ENCODE data around the gene LPAR6.

Gene LPAR6

GRCh38 chr13:48415516-48415915 lies 2.6 kb upstream of the LPAR6 start:
- no peak for DNase-seq (ENCODE audit: low read depth)

DNA sequence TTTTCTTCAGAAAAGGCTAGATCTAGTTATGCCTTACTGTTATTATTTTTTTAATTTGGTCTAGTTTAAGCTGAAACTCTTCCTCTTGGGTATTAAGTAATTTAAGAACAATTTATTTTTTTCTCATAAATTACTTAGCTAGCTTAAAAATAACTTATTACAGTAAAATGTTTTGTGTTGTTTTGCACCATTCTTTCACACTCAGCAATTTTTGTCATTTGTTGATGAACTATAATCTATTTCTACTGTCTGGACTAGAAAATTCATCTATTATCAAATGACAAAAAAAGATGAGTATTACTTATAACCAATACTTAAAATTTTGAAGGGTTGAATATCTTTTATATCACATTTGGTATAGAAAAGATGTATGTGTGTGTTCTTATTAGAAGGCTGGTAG lies 1.6 kb upstream of the LPAR6 start:
- DNase-seq (ENCODE audit: low read depth), result no peak

GRCh38 chr13:48411841-48412531 lies 927 bp downstream of the LPAR6 start:
- no peak for DNase-seq (ENCODE audit: low read depth)

- DNase-seq (ENCODE audit: low read depth), result no peak
These were observed 1.6 kb downstream of the LPAR6 start for GRCh38 chr13:48411147-48411794.

DNA sequence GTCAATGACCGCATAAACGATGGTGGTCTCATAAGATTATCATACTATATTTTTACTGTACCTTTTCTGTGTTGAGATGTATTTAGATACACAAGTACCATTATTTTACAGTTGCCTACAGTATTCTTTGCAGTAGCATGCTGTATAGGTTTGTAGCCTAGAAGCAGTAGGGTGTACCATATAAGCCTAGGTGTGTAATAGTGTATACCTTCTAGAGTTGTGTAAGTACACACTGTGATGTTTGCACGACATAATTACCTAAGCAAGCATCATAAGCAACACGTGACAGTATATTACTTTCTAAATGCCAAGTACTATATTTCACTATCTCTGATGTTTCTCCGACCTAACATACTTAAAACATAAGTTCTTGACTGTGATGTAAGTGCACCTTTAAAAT lies 2.7 kb downstream of the LPAR6 start:
- no peak for DNase-seq (ENCODE audit: low read depth)

GRCh38 chr13:48405875-48406274 lies 7.0 kb downstream of the LPAR6 start:
- DNase-seq (ENCODE audit: low read depth), result no peak

DNA sequence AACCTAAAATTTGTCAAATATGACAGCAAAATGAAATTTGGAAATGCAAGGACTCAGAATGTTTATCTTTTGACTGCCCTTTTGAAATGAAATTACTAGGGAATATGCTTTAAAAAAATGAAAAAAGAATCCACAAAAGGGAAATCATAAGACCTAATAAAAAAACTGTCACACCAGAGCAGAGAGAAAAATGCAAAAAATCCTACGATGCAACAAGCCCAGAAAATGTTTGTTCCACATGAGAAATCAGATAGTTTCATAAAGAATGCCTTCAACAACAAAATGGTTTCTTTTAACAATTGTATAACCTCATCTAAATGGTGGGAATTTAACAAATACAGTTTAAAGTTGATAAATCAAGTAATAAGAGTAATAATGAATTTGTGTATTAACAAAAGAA lies 8.0 kb downstream of the LPAR6 start:
- DNase-seq (ENCODE audit: low read depth), result no peak

DNA sequence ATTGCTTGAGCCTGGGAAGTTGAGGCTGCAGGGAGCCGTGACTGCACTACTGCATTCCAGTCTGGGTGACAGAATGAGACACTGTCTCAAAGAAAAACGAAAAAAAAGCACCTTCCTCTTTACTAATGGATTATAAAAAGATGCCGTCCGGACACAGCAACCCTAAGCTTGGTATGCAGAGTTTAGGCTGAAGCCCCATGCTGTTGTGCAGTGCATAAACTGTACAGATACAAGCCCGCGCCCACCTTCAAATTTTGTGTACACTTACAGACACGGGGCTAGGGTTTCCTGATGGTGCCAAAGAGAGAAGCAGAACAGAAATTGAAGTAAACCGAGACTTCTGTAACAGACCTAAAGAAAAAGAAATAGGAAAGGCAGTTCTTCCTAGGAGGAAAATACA lies 9.0 kb downstream of the LPAR6 start:
- no peak for DNase-seq (ENCODE audit: low read depth)

DNA sequence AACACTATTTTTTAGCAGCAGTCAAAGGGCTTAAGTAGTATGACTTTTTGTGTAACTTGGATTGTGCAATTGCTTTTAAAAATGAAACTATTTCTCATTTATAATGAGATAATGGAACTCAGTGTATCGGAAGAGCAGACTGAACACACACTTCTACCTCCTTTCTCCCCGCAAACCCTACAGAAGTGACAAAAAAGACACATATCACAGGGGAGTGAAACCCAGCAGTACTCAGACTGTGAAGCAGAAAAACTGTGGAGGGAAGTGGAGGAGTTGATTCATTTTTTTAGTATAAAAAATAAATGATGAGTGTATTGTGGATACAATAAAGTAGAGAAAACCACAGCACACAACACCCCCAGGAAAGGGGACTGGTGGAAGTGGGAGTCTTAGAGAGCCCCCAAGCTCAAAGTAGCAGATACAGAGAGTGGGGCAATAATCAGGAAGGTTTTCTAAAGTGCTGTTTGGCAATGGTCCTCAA lies 9.7 kb downstream of the LPAR6 start:
- DNase-seq (ENCODE audit: low read depth), result no peak

- no peak for DNase-seq (ENCODE audit: low read depth)
These were observed 10.5 kb downstream of the LPAR6 start for GRCh38 chr13:48402325-48402932.

- DNase-seq (ENCODE audit: low read depth), result no peak
These were observed 11.4 kb downstream of the LPAR6 start for GRCh38 chr13:48401480-48401879.

GRCh38 chr13:48400850-48401291 lies 12.0 kb downstream of the LPAR6 start:
- no peak for DNase-seq (ENCODE audit: low read depth)

DNA sequence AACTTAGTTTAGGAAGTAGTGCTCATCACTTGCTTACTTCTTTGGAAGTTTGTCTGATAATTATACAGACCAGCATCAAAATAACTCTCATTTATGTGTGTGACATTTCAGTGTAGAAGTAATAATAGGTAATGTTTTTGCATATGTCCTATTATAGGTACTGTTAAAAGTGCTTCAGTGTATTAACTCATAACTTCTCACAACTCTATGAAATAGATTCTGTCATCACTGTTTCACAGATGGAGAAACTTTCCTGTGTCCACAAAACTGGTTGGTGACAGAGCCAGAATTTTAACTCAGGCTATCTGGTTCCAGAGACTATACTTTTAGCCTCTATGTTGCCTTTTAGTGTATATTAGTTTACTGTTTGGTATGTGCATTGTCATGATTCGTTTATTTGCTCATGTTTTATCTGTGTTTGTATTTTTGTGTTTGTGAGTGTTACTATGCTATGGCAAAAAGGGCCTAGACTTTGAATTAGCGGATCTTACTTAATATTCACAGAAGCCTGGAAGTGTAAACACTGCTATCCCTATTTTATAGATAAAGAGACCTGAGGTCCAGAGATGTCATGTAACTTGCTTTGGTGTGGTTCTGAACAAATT lies 12.7 kb downstream of the LPAR6 start:
- no peak for DNase-seq (ENCODE audit: low read depth)

DNA sequence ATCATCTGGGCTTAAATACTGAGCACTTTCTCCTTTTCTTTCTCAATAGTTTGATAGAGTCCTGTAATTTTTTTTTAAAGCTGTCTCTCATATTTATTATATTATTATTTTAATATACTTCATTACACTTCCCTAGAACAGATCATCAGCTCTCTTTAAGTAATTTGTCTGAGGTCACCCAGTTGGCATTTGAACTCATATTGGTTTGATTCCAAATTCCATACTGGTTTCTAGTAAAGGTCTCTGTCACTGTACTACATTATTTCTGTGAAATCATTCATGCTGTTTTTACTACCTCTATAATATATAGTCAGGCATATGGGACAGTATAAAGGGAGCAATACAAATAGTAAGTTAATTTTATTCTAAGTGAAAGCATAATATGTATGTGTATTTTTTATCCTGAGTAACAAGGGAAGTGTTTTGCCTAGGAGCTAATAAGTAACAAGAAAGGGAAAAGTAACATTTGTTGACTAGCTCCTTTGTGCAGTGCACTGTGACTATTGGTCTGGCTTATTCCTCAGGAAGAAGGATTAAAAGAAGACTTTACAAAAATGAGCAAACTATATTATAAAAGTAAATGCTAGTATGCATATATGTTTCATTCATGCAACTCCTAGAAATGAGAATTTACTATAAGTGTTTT lies 14.3 kb downstream of the LPAR6 start:
- no peak for DNase-seq (ENCODE audit: low read depth)

- DNase-seq (ENCODE audit: low read depth), result no peak
These were observed 15.2 kb downstream of the LPAR6 start for GRCh38 chr13:48397744-48398143.

- DNase-seq (ENCODE audit: low read depth), result no peak
These were observed 19.2 kb downstream of the LPAR6 start for GRCh38 chr13:48393698-48394085.

- no peak for DNase-seq (ENCODE audit: low read depth)
These were observed 19.7 kb downstream of the LPAR6 start for GRCh38 chr13:48393030-48393697.

DNA sequence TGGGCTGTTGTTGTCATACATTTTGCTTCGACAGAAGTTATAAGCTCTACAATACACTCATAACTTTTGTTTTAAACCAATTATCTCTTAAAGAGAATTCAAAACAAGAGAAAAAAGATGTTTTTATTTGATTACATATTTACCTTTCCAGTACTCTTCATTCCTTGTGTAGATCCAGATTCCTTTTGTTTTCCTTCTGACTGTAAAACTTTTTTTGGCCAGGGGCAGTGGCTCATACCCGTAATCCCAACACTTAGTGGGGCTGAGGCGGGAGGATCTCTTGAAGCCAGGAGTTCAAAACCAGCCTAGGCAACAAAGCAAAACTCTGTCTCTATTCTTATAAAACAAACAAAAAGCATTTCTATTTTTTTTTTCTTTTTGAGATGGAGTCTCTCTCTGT lies 21.7 kb downstream of the LPAR6 start:
- no peak for DNase-seq (ENCODE audit: low read depth)

DNA sequence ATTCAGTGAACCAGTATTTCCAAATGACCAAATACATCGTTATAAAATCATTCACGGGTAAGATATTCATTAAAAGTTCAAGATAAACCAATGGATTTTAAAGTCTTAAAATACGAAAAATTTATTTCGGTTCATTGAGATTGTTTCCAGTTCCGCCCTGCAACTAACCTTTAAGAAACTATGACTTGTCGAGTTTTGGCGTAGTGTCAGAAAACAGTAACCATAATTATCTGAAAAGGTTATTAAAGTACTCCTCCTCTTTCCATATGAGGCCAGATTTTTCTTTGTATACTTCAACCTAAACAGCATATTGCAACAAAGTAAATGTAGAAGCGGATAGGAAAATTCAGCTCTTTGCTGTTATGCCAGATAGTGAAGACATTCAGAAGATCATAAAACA lies 26.1 kb downstream of the LPAR6 start:
- DNase-seq (ENCODE audit: low read depth), result no peak

DNA sequence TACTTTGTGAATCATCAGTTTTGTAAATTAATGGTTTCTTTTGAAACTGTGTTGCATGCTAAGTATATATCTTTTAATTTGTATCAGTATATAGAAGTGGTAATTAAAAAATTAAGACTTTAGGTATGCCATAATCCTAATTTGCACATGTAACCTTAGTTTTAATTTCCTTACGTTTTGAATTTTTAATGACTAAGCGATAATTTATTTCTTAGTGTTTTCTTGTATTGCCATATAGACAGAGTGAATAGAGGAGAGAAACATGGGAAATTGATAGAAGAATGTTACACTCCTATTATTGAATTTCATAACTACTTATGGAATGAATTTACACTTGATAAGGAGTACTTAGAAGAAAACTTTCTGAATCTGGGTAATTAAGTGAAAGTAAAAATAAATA lies 29.5 kb downstream of the LPAR6 start:
- no peak for DNase-seq (ENCODE audit: low read depth)

- no peak for DNase-seq (ENCODE audit: low read depth)
These were observed 32.3 kb downstream of the LPAR6 start for GRCh38 chr13:48380581-48380980.

DNA sequence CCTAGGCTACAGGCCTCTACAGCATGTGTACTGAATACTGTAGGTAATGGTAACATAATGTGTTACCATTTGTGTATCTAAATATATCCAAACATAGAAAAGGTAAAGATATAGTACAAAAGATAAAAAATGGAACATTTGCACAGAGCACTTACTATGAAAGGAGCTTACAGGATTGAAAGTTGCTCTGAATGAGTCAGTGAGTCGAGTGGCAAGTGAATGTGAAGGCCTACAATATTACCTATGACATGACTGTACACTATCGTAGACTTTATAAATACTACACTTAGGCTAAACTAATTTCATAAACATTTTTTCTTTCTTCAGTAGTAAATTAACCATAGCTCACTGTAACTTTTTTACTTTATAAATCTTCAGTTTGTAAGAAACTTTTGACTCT lies 35.1 kb downstream of the LPAR6 start:
- DNase-seq (ENCODE audit: low read depth), result no peak

Measured in stimulated activated CD8-positive, alpha-beta memory T cell treated with anti-CD3 and anti-CD28 coated beads, Interleukin-7, amount 100 ng/mL, for 24 hours (primary cell).